SK-N-SH treated with all-trans-retinoic acid at 6 μM for 48 hours (cell line): ENCODE results near the gene RHO.
"Not testable (repeated sequence)": the region's sequence is repeated elsewhere in the genome, so short reads cannot be mapped to it uniquely, and the experiment has no call there.

ENCODE experiments used
- ATAC-seq: fragments of 200-7000 bp; cut with Tn5 transposase; 3 replicates; pipeline ENCODE4 v1.9.1; 2020; ENCODE audit warnings: mild to moderate bottlenecking, moderate library complexity
- BACH2 ChIP-seq: fragments of 250-450 bp; sonication (Bioruptor Pico); IDR thresholded peaks from 2 replicates; pipeline ENCODE4 v1.9.0; 2021; ENCODE audit warnings: mild to moderate bottlenecking, borderline replicate concordance
- CREB5 ChIP-seq: fragments of 250-450 bp; sonication (Bioruptor Pico); IDR thresholded peaks from 2 replicates; pipeline ENCODE4 v1.5.1; 2020; ENCODE audit warnings: low read depth, mild to moderate bottlenecking, moderate library complexity
- CSDC2 ChIP-seq: fragments of 250-450 bp; sonication (Bioruptor Pico); IDR thresholded peaks from 2 replicates; pipeline ENCODE4 v1.5.0; 2020; ENCODE audit warnings: mild to moderate bottlenecking, moderate library complexity
- CSRNP3 ChIP-seq: fragments of 250-450 bp; sonication (Bioruptor Pico); IDR thresholded peaks from 2 replicates; pipeline ENCODE4 v1.5.1; 2021; ENCODE audit warnings: mild to moderate bottlenecking, moderate library complexity
- ESRRG ChIP-seq: fragments of 250-450 bp; sonication (Bioruptor Pico); IDR thresholded peaks from 2 replicates; pipeline ENCODE4 v1.6.1; 2021; ENCODE audit warnings: mild to moderate bottlenecking
- GLIS3 ChIP-seq: fragments of 250-450 bp; sonication (Bioruptor Pico); IDR thresholded peaks from 2 replicates; pipeline ENCODE4 v1.5.0; 2020; ENCODE audit warnings: mild to moderate bottlenecking, moderate library complexity
- PATZ1 ChIP-seq: fragments of 250-450 bp; sonication (Bioruptor Pico); IDR thresholded peaks from 2 replicates; pipeline ENCODE4 v1.8.0; 2020; ENCODE audit warnings: mild to moderate bottlenecking, moderate library complexity, borderline replicate concordance
- POU6F1 ChIP-seq: fragments of 250-450 bp; sonication (Bioruptor Pico); IDR thresholded peaks from 2 replicates; pipeline ENCODE4 v1.8.0; 2021; ENCODE audit warnings: low read depth, mild to moderate bottlenecking, moderate library complexity, borderline replicate concordance
- PPARA ChIP-seq: fragments of 250-450 bp; sonication (Bioruptor Pico); IDR thresholded peaks from 2 replicates; pipeline ENCODE4 v1.5.0; 2020; ENCODE audit warnings: mild to moderate bottlenecking, borderline replicate concordance
- RARB ChIP-seq: fragments of 250-450 bp; sonication (Bioruptor Pico); IDR thresholded peaks from 2 replicates; pipeline ENCODE4 v1.8.0; 2021; ENCODE audit warnings: mild to moderate bottlenecking, moderate library complexity
- SNAI2 ChIP-seq: fragments of 250-450 bp; sonication (Bioruptor Pico); IDR thresholded peaks from 2 replicates; pipeline ENCODE4 v1.5.0; 2020; ENCODE audit warnings: mild to moderate bottlenecking, moderate library complexity
- TOX ChIP-seq: fragments of 250-450 bp; sonication (Bioruptor Pico); IDR thresholded peaks from 2 replicates; pipeline ENCODE4 v1.8.0; 2021; ENCODE audit warnings: mild to moderate bottlenecking, moderate library complexity, borderline replicate concordance
- TSHZ2 ChIP-seq: fragments of 250-450 bp; sonication (Bioruptor Pico); IDR thresholded peaks from 2 replicates; pipeline ENCODE4 v1.5.0; 2020; ENCODE audit warnings: mild to moderate bottlenecking, moderate library complexity
- ZFP3 ChIP-seq: fragments of 250-450 bp; sonication (Bioruptor Pico); IDR thresholded peaks from 2 replicates; pipeline ENCODE4 v1.5.0; 2020; ENCODE audit warnings: mild to moderate bottlenecking, moderate library complexity
- ZFP30 ChIP-seq: fragments of 450-650 bp; formaldehyde crosslinking; IDR thresholded peaks from 2 replicates; pipeline ENCODE4 v1.5.0; 2022; ENCODE audit warnings: mild to moderate bottlenecking, moderate library complexity
- ZNF565 ChIP-seq: fragments of 450-650 bp; formaldehyde crosslinking; conservative IDR thresholded peaks from 2 replicates; pipeline ENCODE4 v1.5.0; 2020; ENCODE audit warnings: low read depth, mild to moderate bottlenecking, moderate library complexity
- ZNF70 ChIP-seq: fragments of 450-650 bp; formaldehyde crosslinking; IDR thresholded peaks from 2 replicates; pipeline ENCODE4 v1.5.0; 2020; ENCODE audit warnings: mild to moderate bottlenecking, moderate library complexity
- ZNF8 ChIP-seq: fragments of 450-650 bp; formaldehyde crosslinking; IDR thresholded peaks from 2 replicates; pipeline ENCODE4 v1.5.0; 2020; ENCODE audit warnings: mild to moderate bottlenecking, moderate library complexity

RHO gene

GRCh38 chr3:129486664-129487035 is 41.8 kb upstream of the RHO start (continued):
- no peak for TF ChIP-seq TSHZ2 (CRISPR knock-in tag)

- no peak for ATAC-seq
- TF ChIP-seq TSHZ2 (CRISPR knock-in tag) (no peak), SNAI2 (CRISPR knock-in tag) (no peak), CSRNP3 (CRISPR knock-in tag) (no peak), ZFP3 (CRISPR knock-in tag) (no peak), CREB5 (no peak), ZFP30 (no peak), ZNF565 (CRISPR knock-in tag) (no peak), TOX (CRISPR knock-in tag) (no peak), POU6F1 (CRISPR knock-in tag) (no peak), RARB (no peak), PATZ1 (CRISPR knock-in tag) (no peak), BACH2 (CRISPR knock-in tag) (no peak), ESRRG (CRISPR knock-in tag) (no peak), ZNF70 (CRISPR knock-in tag) (no peak), ZNF8 (CRISPR knock-in tag) (no peak), CSDC2 (CRISPR knock-in tag) (no peak), PPARA (CRISPR knock-in tag) (no peak), GLIS3 (CRISPR knock-in tag) (no peak)
- TF ChIP-seq, all 23 proteins: peak for 0
These were observed 41.1 kb upstream of the RHO start for GRCh38 chr3:129487183-129487867.

- ATAC-seq, result not testable (repeated sequence)
These were observed 40.5 kb upstream of the RHO start for GRCh38 chr3:129487868-129488335.

GRCh38 chr3:129489258-129489657 is 39.2 kb upstream of the RHO start:
- ATAC-seq, result not testable (repeated sequence)
